Stimulated activated CD4-positive, alpha-beta T cell treated with anti-CD3 and anti-CD28 coated beads, Interleukin-1b, Interleukin-23, amount 100 ng/mL, for 48 hours (primary cell): ENCODE results near the gene TKT.

Experiments
- DNase-seq: peaks from one replicate; pipeline ENCODE4 v3.0.0-alpha.2; 2020

TKT gene

GRCh38 chr3:53195066-53195450 lies 60.8 kb downstream of the TKT start:
- no peak for DNase-seq

- DNase-seq = no peak
Measured at GRCh38 chr3:53194210-53195065, 61.4 kb downstream of the TKT start.

GRCh38 chr3:53193466-53194209 lies 62.2 kb downstream of the TKT start:
- DNase-seq = no peak

DNA sequence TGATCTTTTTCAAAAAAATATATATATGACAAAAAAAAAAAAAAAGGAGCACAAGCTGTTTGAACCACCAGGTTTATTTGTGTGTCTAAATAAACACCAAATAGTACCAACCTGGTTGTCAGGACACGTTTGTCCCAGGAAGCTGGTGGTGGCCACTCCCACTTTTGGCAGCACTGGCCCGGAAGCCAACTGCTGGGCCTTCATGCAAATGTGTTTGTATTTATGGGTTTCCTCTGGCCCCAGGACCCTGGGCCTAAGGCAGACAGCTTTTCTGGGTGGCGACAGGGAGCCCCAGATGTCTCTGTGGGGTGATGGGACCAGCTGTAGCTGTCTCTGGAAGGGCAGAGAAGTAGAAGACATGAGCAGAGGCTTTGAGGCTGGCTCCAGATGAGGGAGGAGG lies 63.2 kb downstream of the TKT start:
- DNase-seq = no peak

GRCh38 chr3:53191836-53192480 lies 63.9 kb downstream of the TKT start:
- no peak for DNase-seq

GRCh38 chr3:53190659-53191058 lies 65.2 kb downstream of the TKT start:
- DNase-seq = no peak

DNA sequence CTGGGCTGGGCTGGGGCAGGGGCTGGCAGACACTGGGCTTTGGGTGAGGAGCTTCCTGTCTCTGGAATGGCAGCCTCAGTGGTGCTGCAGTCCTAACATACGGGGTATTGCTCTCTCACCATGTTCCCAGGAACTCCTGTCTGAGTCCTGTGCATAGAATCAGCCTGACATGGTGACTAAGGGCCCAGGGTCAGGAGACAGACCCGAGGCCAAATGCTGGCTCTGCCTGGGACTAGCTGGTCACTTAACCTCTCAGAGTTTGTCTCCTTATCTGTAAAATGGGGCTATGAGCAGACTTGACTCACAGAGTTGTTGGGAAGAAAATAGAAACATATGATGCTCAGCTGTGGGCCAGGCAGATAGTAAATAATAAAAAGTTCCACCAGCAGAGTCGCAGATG lies 66.5 kb downstream of the TKT start:
- no peak for DNase-seq

DNA sequence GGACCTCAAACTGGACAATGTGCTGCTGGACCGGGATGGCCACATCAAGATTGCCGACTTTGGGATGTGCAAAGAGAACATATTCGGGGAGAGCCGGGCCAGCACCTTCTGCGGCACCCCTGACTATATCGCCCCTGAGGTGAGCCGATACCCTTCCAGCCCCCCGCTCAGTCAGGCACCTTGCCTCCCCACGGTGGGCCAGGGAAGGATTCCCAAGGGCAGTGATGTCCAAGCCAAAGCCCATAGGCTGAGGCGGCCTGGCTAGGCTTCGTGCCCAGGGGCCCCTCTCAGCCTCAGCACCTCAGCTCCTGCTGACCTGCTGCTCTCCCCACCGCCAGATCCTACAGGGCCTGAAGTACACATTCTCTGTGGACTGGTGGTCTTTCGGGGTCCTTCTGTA lies 67.1 kb downstream of the TKT start:
- no peak for DNase-seq

GRCh38 chr3:53188136-53188685 lies 67.6 kb downstream of the TKT start:
- no peak for DNase-seq

GRCh38 chr3:53187430-53187829 lies 68.4 kb downstream of the TKT start:
- no peak for DNase-seq

GRCh38 chr3:53186726-53187125 lies 69.1 kb downstream of the TKT start:
- no peak for DNase-seq

DNA sequence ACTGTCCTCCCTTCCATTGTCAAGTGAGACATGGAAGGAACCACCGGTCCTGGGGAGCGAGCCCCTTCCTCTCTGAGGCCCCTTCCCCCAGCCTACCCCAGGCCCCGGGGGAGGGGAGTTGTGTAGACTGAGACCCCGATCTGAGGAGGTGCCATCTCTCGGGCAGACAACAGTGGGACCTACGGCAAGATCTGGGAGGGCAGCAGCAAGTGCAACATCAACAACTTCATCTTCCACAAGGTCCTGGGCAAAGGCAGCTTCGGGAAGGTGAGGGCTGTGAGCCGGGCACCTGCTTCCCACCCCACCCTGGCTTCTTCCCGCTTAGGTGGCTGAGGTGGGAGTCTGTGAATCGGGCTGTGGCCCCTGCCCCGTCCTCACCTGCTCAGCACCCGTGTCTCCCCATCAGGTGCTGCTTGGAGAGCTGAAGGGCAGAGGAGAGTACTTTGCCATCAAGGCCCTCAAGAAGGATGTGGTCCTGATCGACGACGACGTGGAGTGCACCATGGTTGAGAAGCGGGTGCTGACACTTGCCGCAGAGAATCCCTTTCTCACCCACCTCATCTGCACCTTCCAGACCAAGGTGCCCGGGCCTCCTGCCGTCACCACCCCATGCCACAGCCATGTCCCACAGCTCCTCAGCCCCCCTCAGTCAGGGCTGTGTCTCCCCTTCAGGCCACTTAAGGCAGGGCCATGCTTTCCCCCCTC lies 69.9 kb downstream of the TKT start:
- DNase-seq = no peak

DNA sequence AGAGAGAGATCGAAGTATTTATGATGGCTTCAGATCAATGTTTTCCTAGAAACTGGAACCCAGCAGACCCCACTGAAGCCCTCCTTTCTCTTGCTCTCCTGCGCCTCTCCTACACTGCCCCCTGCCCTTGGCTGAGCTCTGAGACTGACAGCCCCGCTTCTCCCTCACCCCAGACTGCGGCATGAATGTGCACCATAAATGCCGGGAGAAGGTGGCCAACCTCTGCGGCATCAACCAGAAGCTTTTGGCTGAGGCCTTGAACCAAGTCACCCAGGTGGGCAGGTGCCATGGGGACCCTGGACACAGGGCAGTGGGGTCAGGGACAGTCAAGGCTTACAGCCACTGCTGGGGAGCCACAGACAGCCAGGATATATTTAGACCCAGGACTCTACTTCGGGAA lies 71.1 kb downstream of the TKT start:
- no peak for DNase-seq

- DNase-seq = no peak
Measured at GRCh38 chr3:53183514-53183913, 72.3 kb downstream of the TKT start.

GRCh38 chr3:53182764-53183355 lies 73.0 kb downstream of the TKT start:
- no peak for DNase-seq

- DNase-seq = no peak
Measured at GRCh38 chr3:53181528-53181927, 74.3 kb downstream of the TKT start.

- DNase-seq = no peak
Measured at GRCh38 chr3:53181024-53181371, 74.8 kb downstream of the TKT start.

- DNase-seq = no peak
Measured at GRCh38 chr3:53180305-53181023, 75.4 kb downstream of the TKT start.

DNA sequence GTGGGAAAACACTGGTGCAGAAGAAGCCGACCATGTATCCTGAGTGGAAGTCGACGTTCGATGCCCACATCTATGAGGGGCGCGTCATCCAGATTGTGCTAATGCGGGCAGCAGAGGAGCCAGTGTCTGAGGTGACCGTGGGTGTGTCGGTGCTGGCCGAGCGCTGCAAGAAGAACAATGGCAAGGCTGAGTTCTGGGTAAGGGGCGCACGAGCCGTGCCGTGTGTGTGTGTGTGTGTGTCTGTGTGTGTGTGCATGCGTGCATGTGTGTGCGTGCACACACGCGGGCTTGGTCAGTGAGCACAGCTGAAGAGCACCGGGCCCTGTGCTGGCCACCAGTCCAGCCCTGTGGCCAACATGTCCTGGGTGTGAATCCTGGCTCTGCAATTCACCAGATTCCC lies 76.2 kb downstream of the TKT start:
- no peak for DNase-seq

GRCh38 chr3:53178246-53178645 lies 77.6 kb downstream of the TKT start:
- DNase-seq = no peak

DNA sequence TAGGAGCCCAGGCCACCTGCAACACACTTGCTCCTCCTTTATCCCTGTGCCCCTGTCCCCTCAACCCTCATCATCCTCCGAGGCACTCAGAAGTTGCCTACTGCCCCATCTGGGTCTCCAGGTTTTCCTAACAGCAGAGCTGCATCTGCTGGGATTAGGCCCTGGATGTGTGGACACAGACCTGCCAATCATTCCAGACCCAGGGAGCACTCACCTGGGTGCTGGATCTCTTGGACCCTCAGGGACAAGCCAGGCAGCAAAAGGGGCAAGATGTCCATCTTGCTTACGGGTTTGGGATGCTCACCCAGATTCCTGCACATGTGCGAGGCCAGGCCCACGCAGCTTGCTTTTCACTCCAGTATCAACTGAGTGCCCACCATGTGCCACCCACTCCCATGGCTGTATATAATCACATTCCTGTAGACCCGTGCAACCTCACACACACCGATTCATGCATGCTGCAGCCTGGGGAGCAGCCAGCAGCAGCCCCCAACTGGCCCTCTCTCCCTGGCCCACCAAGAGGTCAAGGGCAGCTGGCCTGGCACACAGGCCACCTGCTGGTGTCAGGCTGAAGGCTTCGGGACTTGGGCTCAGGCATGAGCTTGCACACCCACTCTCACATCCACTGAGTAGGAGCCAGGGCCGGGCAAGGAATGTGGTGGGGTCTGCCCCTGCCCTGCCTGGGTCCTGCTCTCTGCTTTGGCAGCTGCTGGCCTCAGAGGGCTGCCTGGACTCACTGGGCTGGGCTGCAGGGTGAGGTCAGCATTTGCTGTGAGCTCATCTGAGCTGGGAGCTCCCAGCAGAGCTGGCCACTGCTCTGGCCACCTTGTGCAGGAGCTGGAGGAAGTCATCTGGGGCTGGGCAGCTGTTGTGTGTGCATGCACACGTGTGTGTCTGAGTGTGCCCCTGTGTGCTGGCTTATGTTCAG lies 79.9 kb downstream of the TKT start:
- DNase-seq = no peak
